Measurements from ENCODE around the gene LAMA2.
"Not testable (repeated sequence)": the region's sequence is repeated elsewhere in the genome, so short reads cannot be mapped to it uniquely, and the experiment has no call there.

GRCh38 chr6:129088481-129088880 lies 205.5 kb downstream of the LAMA2 start:
- TF ChIP-seq CTCF (IDR thresholded peaks at IDR 0.05; ENCODE audit: insufficient read depth, low read depth, low read length); EZH2 (IDR thresholded peaks at IDR 0.05; ENCODE audit: insufficient read depth, low read length): not testable (repeated sequence)
